Lower leg skin (tissue), 3 donors: ENCODE measurements around the gene TIMM23.

Experiments
- POLR2A ChIP-seq, 2 donors: fragments of 450-650 bp; IDR thresholded peaks; one replicate each; pipeline ENCODE4 v1.6.1; 2016 to 2017; ENCODE audit warnings: antibody characterized with exemption in 2 of 2, mild to moderate bottlenecking in 1 of 2, moderate library complexity in 1 of 2
- TF ChIP-seq, protein P1 (sequence below), 3 donors: fragments of 450-650 bp; IDR thresholded peaks; one replicate each; pipeline ENCODE4 v1.5.1; 2016; ENCODE audit warnings: antibody characterized with exemption in 3 of 3, mild to moderate bottlenecking in 3 of 3, moderate library complexity in 2 of 3

DNA sequence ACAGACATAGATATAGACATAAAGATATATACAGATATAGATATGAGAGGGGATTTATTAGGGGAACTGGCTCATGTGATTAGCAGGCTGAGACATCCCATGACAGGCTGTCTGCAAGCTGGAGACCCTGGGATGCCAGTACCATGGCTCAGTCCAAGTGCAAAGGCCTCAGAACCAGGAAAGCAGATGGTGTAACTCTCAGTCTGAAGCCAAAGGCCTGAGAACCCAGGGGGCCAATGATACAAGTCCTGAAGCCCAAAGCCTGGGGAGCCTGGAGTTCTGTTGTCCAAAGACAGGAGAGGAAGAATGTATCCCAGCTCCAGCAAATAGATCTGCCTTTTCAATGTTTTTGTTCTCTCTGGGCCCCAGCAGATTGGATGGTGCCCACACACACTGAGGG, 52.7 kb downstream of the TIMM23 start:
- TF ChIP-seq, protein P1, sequence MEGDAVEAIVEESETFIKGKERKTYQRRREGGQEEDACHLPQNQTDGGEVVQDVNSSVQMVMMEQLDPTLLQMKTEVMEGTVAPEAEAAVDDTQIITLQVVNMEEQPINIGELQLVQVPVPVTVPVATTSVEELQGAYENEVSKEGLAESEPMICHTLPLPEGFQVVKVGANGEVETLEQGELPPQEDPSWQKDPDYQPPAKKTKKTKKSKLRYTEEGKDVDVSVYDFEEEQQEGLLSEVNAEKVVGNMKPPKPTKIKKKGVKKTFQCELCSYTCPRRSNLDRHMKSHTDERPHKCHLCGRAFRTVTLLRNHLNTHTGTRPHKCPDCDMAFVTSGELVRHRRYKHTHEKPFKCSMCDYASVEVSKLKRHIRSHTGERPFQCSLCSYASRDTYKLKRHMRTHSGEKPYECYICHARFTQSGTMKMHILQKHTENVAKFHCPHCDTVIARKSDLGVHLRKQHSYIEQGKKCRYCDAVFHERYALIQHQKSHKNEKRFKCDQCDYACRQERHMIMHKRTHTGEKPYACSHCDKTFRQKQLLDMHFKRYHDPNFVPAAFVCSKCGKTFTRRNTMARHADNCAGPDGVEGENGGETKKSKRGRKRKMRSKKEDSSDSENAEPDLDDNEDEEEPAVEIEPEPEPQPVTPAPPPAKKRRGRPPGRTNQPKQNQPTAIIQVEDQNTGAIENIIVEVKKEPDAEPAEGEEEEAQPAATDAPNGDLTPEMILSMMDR (IDR thresholded peaks at IDR 0.05) = no peak
- no peak for TF ChIP-seq POLR2A (IDR thresholded peaks at IDR 0.05)
